T-helper 17 cell (primary cell): Measurements from ENCODE around the gene PACS2. TPM values are rescaled to one million over a fixed set of nuclear protein-coding genes. Genes with fewer than 3 reads are reported as not detected.

ENCODE experiments used
- ATAC-seq: fragments of 150-1000 bp; cut with Tn5 transposase; 2 replicates; pipeline ENCODE4 v1.10.0; 2021; ENCODE audit warnings: mild to moderate bottlenecking, moderate library complexity
- DNase-seq, 3 donors: peaks; one replicate each; pipeline versions ENCODE4 v3.0.0 to v3.0.0-alpha.2; 2020 to 2021
- H3K9me3 ChIP-seq: one replicate; pipeline ENCODE4 v1.7.0; 2013; ENCODE audit warnings: low read length, mild to moderate bottlenecking; ENCODE audit not compliant: control insufficient read depth, poor library complexity, severe bottlenecking
- H3K27ac Mint-ChIP-seq: one replicate; pipeline ENCODE4 v1.8.0; 2022; ENCODE audit warnings: mild to moderate bottlenecking, moderate library complexity, mixed read lengths
- H3K27me3 Mint-ChIP-seq: one replicate; pipeline ENCODE4 v1.8.0; 2022; ENCODE audit warnings: mixed read lengths
- H3K36me3 Mint-ChIP-seq: one replicate; pipeline ENCODE4 v1.8.0; 2022; ENCODE audit warnings: low read depth, mixed read lengths
- H3K4me1 Mint-ChIP-seq: one replicate; pipeline ENCODE4 v1.8.0; 2022; ENCODE audit warnings: mild to moderate bottlenecking, mixed read lengths
- H3K4me3 Mint-ChIP-seq: one replicate; pipeline ENCODE4 v1.8.0; 2022; ENCODE audit warnings: mild to moderate bottlenecking, moderate library complexity, mixed read lengths
- total RNA-seq, 4 donors: library from RNA in 2 of 4; stranded (reverse) in 2 of 4; gene quantifications; one replicate each; pipeline ENCODE4 v1.2.3 and lab custom pipeline; 2022 to 2026

Gene PACS2
- total RNA-seq, 2 donors from 2014 or later: 56.0 to 64.9 TPM

GRCh38 chr14:105427936-105428485, 113.5 kb downstream of the PACS2 start:
- Mint-ChIP-seq H3K4me3 (no peak overlapping the region), H3K36me3 (peaks cover 3% of the 10 kb centered on the region), H3K4me1 (peaks cover 7% of the 10 kb centered on the region), H3K27ac (peak overlapping the region; percentile 69), H3K27me3 (no peaks in the 10 kb centered on the region)
- no peak for ATAC-seq
- no peak for DNase-seq
- no peaks in the 10 kb centered on the region for H3K9me3 ChIP-seq

DNA sequence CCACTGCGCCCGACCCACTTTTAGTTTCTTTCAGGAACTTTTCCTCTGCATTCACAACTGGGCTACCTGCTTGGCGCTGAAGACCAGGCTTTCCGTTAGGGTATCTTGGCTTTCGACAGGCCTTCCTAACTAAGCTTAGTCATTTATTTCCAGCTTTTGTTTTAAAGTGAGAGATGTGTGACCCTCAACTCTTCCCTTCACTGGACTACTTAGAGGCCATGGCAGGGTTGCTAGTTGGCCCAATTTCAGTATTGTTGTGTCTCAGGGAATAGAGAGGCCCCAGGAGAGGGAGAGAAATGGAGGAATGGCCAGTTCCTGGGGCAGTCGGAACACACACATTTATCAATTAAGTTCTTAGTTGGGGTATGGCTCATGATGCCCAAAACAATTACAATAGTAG, 115.5 kb downstream of the PACS2 start:
- peaks cover 3% of the 10 kb centered on the region for H3K36me3 Mint-ChIP-seq
- no peak overlapping the region for H3K4me3 Mint-ChIP-seq
- H3K27ac Mint-ChIP-seq: no peak overlapping the region
- peaks cover 8% of the 10 kb centered on the region for H3K4me1 Mint-ChIP-seq
- no peak for DNase-seq
- H3K9me3 ChIP-seq: no peaks in the 10 kb centered on the region
- no peak for ATAC-seq
- no peaks in the 10 kb centered on the region for H3K27me3 Mint-ChIP-seq

- H3K4me1 Mint-ChIP-seq: peaks cover 10% of the 10 kb centered on the region
- no peaks in the 10 kb centered on the region for H3K9me3 ChIP-seq
- no peak for DNase-seq
- no peak overlapping the region for H3K4me3 Mint-ChIP-seq
- H3K27ac Mint-ChIP-seq: no peak overlapping the region
- no peaks in the 10 kb centered on the region for H3K27me3 Mint-ChIP-seq
- peaks cover 3% of the 10 kb centered on the region for H3K36me3 Mint-ChIP-seq
- no peak for ATAC-seq
These were observed 116.0 kb downstream of the PACS2 start for GRCh38 chr14:105430565-105430964.

DNA sequence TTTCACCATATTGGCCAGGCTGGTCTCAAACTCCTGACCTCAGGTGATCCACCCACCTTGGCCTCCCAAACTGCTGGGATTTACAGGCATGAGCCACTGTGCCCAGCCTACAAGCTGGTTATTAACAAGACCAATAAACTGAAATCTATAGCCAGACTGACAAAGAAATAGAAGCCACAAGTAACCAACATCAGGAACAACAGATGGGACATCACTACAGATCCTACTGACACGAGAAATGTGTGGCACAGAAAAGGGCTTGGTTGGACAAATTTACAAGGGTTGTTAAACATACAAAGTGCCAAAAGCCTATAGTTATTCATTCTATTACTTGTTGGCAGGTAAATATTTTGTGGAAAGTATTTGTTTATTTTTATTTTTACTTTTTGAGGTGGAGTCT, 116.7 kb downstream of the PACS2 start:
- Mint-ChIP-seq H3K4me3 (no peak overlapping the region), H3K4me1 (peaks cover 16% of the 10 kb centered on the region), H3K27me3 (no peaks in the 10 kb centered on the region), H3K27ac (no peak overlapping the region), H3K36me3 (peaks cover 3% of the 10 kb centered on the region)
- ATAC-seq (no peak), DNase-seq (no peak)
- H3K9me3 ChIP-seq: no peaks in the 10 kb centered on the region

DNA sequence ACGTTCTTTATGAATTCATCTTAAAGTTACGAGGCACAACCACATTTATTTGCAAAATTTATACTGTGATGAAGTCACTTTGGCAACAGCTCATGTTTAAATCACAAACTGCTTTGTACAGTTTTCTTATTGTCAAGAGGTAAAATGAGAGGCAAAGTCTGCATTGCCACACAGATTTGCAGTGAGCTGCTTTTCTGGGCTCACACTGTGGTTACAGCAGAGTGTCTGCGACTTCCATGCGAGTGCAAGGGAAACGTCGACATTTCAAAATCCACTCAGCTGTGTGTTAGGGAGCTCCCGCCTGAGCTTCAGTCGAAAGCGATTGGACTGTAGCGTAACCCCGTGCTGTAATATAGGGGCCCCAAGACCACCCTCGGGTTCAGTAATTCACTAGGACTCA, 118.1 kb downstream of the PACS2 start:
- no peak overlapping the region for H3K27ac Mint-ChIP-seq

GRCh38 chr14:105433161-105433605, 118.6 kb downstream of the PACS2 start:
- H3K27me3 Mint-ChIP-seq: no peaks in the 10 kb centered on the region
- no peaks in the 10 kb centered on the region for H3K9me3 ChIP-seq

More for the DNA sequence above, 118.1 kb downstream of the PACS2 start:
- H3K9me3 ChIP-seq: no peaks in the 10 kb centered on the region
- ATAC-seq: no peak
- no peaks in the 10 kb centered on the region for H3K36me3 Mint-ChIP-seq
- H3K4me1 Mint-ChIP-seq: peaks cover 13% of the 10 kb centered on the region
- H3K4me3 Mint-ChIP-seq: no peak overlapping the region
- H3K27me3 Mint-ChIP-seq: no peaks in the 10 kb centered on the region
- DNase-seq: no peak

DNA sequence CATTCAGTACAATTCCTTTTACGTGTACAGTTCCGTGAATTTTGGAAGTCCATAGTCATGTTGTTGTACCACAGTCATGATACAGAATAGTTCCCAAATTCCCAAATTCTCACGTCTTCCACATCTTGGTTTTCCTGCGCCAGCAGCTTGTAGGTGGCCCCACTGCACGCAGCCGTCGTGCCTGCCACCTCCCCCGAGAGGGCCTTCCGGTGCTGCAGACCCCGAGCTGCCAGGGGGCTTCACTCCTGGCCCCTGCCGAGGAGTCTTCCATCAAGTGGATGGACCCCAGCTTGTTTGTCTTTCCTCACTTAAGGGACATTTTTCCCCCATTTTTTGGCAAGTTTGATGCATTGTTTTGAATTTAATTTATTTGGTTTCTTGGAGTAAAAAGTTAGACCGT, 121.9 kb downstream of the PACS2 start:
- DNase-seq (no peak), ATAC-seq (no peak)
- Mint-ChIP-seq H3K27ac (no peak overlapping the region), H3K36me3 (no peaks in the 10 kb centered on the region), H3K27me3 (no peaks in the 10 kb centered on the region), H3K4me3 (no peak overlapping the region), H3K4me1 (peaks cover 13% of the 10 kb centered on the region)
- H3K9me3 ChIP-seq: no peaks in the 10 kb centered on the region

More at GRCh38 chr14:105433161-105433605, 118.6 kb downstream of the PACS2 start:
- DNase-seq (no peak), ATAC-seq (no peak)
- Mint-ChIP-seq H3K4me1 (peaks cover 13% of the 10 kb centered on the region), H3K36me3 (no peaks in the 10 kb centered on the region), H3K27ac (no peak overlapping the region), H3K4me3 (no peak overlapping the region)

DNA sequence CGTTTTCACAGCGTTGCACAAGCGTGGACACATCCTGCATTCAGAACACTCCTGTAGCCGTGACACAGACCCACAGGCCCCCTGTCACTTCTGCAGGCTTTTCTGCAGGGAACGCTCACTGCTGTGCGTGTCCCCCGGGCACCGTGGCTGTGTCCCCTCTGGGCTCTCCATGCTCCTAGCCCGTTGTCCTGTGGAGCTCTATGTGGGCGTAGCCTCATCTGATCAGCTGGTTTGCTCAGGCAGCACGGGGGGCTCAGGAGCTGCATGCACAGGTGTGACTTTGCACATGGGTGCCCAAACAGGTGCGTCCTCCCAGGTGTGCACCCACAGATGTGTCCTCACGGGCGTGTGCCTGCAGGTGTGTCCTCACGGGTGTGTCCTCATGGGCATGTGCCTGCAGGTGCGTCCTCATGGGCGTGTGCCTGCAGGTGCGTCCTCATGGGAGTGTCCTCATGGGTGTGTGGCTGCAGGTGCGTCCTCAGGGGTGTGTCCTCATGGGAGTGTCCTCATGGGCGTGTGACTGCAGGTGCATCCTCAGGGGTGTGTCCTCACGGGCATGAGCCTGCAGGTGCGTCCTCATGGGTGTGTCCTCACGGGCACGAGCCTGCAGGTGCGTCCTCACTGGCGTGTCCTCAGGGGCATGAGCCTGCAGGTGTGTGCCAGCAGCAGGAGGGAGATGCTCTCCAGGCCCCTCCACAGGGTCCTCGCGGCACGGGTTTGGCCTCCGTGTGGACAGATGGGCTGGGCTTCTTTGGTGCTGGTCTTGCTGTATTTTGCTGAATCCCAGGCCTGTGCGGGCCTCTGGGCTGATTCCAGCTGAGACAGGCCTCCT, 122.6 kb downstream of the PACS2 start:
- Mint-ChIP-seq H3K4me3 (no peak overlapping the region), H3K27me3 (no peaks in the 10 kb centered on the region), H3K27ac (no peak overlapping the region), H3K36me3 (peaks cover 2% of the 10 kb centered on the region), H3K4me1 (peaks cover 15% of the 10 kb centered on the region)
- H3K9me3 ChIP-seq: no peaks in the 10 kb centered on the region
- ATAC-seq: no peak
- DNase-seq: no peak

- peaks cover 15% of the 10 kb centered on the region for H3K4me1 Mint-ChIP-seq
- no peak for ATAC-seq
These were observed 123.4 kb downstream of the PACS2 start for GRCh38 chr14:105437723-105438500.

GRCh38 chr14:105439179-105439578, 124.6 kb downstream of the PACS2 start:
- Mint-ChIP-seq H3K27ac (no peak overlapping the region), H3K4me3 (no peak overlapping the region), H3K27me3 (no peaks in the 10 kb centered on the region), H3K36me3 (peaks cover 2% of the 10 kb centered on the region), H3K4me1 (peaks cover 15% of the 10 kb centered on the region)
- DNase-seq (no peak), ATAC-seq (no peak)
- H3K9me3 ChIP-seq: no peaks in the 10 kb centered on the region

More at GRCh38 chr14:105437723-105438500, 123.4 kb downstream of the PACS2 start:
- Mint-ChIP-seq H3K27ac (no peak overlapping the region), H3K27me3 (no peaks in the 10 kb centered on the region), H3K4me3 (no peak overlapping the region), H3K36me3 (peaks cover 2% of the 10 kb centered on the region)
- DNase-seq: no peak
- H3K9me3 ChIP-seq: no peaks in the 10 kb centered on the region

DNA sequence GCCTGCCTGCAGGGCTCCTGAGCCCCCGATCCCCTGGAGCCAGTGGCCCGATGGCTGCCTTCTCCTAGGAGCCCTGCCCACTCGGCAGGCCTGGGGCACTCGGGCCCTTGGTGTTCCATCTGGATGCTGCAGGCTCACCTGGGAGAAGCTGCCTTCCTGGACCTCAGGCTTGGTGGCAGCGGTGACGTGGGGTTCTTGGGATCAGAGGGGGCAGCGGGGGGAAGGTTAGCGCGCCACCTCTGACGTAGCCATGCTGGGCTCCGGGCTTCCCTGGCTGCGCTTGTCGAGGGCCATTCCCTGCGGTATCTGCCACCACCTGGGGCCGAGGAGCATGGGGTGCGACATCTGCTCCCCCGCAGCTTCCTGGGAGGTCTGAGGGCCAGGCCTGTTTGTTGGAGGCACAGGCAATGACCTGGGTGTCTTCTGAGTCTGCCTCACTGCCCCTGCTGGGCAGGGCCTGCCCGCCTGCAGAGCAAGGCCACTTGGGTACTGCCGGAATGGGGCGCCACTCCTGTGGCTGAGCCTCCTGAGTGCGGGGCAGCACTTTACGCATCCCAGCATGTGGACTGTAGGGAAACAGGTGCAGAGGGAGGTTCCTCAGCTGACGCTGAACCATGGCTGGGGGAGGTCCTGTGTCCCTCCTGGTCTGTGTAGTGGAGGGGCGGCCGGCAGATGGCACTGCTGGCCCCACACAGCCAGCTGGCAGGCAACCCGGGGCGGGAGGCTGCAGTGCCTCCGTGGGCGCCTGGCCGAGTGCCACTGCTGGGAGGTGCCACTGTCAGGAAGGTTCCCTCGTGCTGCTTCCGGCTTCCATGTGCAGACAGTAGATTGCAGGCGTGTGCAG, 125.4 kb downstream of the PACS2 start:
- Mint-ChIP-seq H3K4me1 (peaks cover 12% of the 10 kb centered on the region), H3K27ac (no peak overlapping the region), H3K27me3 (no peaks in the 10 kb centered on the region), H3K4me3 (peak overlapping the region; percentile 15), H3K36me3 (peaks cover 2% of the 10 kb centered on the region)
- DNase-seq: no peak
- no peaks in the 10 kb centered on the region for H3K9me3 ChIP-seq
- ATAC-seq: no peak

- Mint-ChIP-seq H3K4me3 (peak overlapping the region; percentile 15), H3K27ac (no peak overlapping the region)
- no peak for ATAC-seq
These were observed 126.0 kb downstream of the PACS2 start for GRCh38 chr14:105440554-105440900.

GRCh38 chr14:105440992-105441391, 126.4 kb downstream of the PACS2 start:
- H3K4me3 Mint-ChIP-seq: no peak overlapping the region
- no peak overlapping the region for H3K27ac Mint-ChIP-seq
- ATAC-seq (no peak), DNase-seq (no peak)
- no peaks in the 10 kb centered on the region for H3K9me3 ChIP-seq
- H3K27me3 Mint-ChIP-seq: no peaks in the 10 kb centered on the region
- H3K4me1 Mint-ChIP-seq: peaks cover 5% of the 10 kb centered on the region
- peaks cover 2% of the 10 kb centered on the region for H3K36me3 Mint-ChIP-seq

More at GRCh38 chr14:105440554-105440900, 126.0 kb downstream of the PACS2 start:
- H3K9me3 ChIP-seq: no peaks in the 10 kb centered on the region
- H3K4me1 Mint-ChIP-seq: peaks cover 9% of the 10 kb centered on the region
- H3K36me3 Mint-ChIP-seq: peaks cover 2% of the 10 kb centered on the region
- DNase-seq: no peak
- H3K27me3 Mint-ChIP-seq: no peaks in the 10 kb centered on the region
